GM21737 (cell line): ENCODE data around the gene CFAP298.

Source experiments
- ATAC-seq: cut with Tn5 transposase; IDR thresholded peaks from one replicate; pipeline ENCODE4 v1.9.1; 2021; ENCODE audit warnings: mild to moderate bottlenecking, moderate library complexity; ENCODE audit not compliant: unreplicated experiment

CFAP298 gene

DNA sequence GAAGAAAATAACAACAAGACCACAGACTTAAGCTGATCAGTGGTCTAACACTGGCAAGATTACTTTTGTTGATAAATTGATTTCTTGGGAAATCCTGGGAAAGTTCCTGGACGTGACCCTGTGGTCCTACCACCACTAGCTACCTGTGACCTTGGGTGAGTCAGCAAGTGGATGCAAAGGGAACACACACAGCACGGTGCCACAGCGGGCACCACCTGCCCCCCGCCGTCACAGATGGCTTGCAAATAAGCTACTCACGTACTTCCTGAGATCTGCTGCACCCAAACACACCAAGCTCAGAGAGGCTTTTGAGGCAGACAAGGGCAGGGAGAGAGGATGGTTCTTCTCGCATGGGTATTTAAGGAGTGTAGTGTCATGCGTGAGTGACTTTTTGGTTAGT is 12.7 kb downstream of the CFAP298 start:
- ATAC-seq: no peak

DNA sequence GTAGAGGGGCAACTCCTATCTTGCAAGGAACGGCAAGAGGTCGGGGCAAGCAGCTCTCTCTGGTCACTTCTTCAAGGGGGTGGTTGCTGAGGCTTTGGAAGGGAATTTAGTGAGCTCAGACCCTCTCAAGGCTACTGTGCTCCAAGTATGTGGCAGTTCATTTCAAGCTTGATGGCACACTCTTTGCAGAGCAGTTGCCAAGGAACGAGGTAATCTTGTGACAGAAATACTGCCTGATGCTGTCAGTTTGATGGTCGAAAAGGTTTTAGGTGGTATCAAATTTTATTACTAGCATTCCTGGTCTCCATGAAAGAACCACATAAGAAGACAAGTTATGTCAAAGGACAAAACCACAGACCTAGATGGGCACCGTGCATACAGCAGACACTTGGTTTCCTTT is 13.1 kb downstream of the CFAP298 start:
- no peak for ATAC-seq

DNA sequence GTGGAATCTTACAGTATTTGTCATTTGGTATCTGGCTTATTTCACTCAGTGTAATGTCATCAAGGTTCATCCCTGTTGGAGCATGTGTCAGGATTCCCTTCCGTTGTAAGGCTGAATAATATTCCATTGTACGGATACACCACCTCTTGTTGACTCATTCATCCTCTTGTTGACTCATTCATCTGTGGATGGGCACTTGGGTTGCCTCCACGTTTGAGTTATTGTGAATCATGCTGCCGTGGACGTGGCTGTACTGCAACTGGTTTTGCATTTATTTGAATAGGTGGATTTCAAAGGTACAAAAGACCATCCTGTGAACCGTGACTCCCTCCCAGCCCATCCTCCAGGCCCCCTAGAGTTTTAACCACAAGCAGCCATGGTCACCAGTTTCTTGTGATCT is 15.0 kb downstream of the CFAP298 start:
- ATAC-seq: no peak

DNA sequence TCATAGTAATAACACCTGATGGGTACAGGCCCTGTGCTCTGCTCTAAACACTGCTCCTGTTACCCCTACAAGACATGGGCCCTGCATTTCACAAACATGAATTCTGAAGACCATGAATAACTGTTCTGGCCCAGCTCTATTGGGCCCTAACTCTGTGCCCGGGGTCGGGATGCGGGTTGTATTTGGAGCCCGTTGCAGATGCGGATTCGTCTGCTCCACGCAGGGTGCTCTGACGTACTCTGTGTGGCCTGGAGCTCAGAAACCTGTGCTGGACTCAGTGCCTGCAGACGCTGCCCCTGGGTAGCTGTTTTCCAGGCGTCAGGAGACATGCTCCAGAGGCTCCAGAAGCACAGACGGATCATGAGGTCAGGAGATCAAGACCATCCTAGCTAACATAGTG is 16.7 kb downstream of the CFAP298 start:
- ATAC-seq: no peak

DNA sequence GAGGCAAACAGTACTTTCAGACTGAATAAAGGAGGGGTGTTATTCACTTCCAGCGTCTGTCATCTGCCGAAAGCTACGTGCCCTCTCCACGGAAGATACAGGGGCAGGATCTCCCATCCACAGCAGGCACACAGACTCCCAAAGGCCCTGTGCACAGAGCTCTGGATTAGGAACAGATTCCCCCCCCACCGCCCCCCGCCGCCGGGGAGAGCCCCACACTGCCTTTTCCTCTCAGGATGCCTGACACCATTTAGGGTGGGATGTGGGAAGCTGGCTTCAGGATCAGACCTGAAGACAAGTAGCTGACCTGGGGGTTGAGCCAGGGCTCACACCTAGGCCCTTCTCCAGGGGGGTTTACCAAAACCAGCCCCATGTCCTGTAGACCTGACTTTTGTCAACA is 18.5 kb downstream of the CFAP298 start:
- no peak for ATAC-seq

DNA sequence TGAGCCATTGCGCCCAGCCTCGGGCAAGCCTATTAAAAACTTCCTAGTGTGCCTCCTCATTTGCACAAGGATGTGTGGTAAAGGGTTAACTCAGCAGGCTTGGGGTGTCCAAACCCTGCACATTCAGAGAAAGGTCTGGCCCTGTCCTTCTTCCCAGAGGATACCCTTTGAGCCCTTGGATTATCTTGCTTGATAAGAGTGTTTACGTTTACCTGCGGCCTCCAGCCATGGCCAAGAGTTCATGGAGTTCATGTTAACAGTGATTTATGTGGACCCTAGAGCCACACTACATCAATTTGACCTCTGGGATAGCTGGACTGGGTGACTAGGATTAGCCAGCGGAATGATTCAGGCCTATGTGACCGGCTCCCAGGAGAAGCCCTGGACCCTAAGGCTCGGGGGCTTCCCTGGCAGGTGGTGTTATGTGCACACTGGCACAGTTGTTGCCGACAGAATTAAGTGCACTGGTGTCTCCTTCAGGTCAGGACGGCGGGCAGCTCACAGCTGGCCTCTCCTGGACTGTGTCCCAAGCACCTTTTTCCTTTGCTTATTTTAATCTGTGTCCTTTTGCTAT is 19.2 kb downstream of the CFAP298 start:
- no peak for ATAC-seq

DNA sequence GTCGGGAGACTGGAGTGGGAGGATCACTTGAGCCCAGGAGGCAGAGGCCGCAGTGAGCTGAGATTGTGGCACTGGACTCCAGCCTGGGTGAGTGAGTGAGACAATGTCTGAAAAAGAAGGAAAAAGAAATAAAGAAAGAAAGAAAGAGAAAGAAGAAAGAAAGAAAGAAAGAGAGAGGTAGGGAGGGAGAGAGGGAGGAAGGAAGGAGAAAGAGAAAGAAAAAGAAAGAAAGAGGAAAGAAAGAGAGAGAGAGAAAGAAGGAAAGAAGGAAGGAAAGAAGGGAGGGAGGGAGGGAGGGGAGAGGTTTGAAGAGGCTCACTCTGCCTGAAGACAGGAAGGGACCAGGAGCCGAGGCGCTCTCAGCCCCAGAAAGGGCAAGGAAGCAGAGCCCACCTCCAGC is 22.0 kb downstream of the CFAP298 start:
- ATAC-seq: no peak

DNA sequence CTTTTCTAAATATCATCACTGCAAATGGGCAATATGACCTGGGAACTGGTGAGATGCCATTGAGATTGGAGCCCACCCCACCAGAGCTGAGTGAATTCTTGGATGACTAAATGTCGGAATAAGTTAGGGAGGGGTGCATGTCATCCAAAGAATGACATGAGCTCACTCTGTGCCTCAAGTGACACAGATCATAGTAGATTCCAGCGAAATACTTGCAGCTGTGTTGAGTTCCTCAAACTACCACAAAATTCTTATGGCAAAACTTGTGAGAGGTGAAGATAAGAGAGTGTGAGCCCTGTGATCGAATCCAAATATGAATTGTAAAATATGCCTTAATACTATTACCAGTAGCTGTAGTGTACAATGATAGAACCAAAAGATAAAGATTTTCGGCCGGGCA is 24.5 kb downstream of the CFAP298 start:
- ATAC-seq: no peak

DNA sequence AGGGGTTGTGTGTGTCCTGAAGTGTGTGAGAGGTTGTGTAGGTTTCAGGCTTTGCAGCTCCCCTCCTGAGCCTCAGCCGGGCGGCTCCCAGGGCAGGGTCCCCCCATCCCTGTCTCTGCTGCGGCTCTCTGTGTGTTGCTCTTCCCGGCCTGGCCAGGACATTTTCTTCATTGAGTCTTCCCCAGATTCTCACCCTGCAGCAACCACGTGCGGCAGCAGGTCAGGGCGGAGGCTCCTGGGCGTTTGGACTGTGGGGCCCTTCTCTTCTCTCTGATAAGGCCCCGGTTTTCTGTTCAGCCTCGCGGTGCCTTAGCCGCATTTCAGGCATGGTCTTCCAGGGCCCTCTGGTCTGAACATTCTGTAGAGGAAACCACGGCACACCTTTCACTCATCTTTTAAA is 25.1 kb downstream of the CFAP298 start:
- ATAC-seq: no peak

DNA sequence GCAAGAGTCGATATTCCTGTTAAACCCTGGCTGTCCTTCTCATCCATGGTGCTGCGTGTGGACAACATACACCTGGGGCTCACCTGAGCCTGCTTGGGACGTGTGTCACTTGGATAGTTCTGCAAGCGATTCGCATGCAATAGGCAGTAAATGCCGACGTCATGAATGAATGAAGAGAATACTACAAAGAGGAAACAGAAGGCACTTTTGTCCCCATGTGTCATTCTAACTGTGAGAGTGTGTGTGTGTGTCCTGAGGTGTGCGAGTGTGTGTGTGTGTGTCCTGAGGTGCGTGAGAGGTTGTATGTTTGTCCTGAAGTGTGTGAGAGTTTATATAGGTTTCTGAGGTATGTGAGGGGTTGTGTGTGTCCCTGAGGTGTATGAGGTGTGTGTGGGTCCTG is 26.2 kb downstream of the CFAP298 start:
- ATAC-seq: no peak

DNA sequence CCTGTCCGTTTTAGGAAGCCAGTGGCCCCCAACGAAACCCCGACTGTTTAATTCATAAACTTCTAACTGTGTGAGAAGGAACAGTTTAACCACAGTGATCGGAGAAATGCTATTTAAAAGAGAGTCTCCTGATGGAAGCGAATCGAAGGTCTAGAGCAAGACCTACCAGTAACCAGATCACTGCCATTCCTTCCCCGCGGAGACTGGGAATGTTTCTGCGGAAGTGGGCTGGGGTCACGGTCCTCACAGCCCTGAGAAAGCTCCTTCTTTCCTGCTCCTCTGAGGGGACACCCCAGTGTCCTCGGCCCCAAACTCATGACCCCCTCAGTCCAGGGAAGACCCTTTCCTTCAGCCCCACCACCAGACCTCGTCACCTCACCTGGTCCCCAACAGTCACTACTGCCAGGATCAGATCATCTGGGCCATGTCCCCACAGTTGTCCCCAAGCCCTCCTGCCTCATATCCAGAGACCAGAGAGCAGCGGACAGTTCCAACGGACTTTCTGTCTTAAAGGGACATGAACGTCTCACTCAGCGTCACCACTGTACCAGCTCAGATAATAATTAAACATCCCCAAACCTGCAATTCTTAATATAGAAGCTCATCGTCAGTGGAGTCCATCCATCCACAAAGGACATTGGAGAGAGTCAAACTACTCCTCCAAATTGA is 27.0 kb downstream of the CFAP298 start, which contains the start of gene TCP10L:
Gene TCP10L (minus strand): TSS at position 482 of the 669 bp plus-strand sequence. CDS start 1,219 bp downstream, outside the sequence.
- ATAC-seq: no peak

DNA sequence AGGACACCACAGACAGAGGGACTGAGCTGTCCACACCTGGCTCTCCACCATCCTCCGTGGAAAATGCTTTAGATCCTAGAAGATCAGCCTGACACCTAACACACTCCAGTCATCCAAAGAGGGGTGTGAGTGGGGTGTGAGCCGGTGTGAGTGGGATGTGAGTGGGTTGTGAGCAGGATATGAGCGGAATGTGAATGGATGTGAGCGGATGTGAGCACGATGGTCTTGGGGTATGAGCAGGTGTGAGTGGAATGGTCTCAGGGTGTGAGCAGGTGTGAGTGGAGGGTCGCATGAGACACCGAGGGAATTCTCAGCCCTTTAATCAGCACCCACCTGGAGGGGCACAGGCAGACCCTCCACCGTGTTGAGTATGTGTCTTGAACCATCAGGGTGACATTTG is 27.7 kb downstream of the CFAP298 start:
- no peak for ATAC-seq

DNA sequence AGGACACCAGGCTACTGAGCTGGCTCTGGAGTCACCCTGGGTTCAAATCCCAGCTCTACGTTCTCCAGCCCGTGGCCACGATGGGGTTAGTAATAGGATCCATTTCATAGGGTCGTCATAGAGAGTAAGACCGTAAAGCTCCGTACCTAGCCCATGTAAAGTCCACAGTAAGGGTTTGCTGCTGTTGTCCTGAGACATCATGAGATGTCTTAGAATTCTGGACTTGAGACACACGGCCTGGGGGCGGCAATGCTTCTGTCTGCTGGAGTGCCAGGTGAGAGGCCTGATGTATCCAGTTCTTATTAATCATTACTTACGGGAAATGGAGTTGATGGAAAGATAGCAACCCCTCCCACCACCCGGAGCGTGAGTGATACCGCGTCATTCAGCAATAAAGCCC is 30.4 kb downstream of the CFAP298 start:
- no peak for ATAC-seq

DNA sequence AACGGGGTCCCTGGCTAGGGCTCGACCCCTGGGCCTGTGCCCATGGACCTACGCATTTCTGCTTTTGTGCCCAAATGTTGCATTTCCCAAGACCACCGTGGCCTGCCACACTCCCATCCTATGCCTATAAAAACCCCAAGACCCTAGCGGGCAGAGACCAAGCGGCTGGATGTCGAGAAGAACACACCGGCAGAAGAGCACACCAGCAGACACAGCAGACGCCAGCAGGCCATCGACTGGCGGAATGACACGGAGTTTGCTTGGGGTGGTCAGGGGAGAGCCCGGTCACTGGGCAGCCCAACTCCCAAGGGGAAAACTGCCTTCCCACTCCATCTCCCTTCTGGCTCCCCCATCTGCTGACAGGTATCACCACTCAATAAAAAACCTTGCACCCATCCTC is 31.2 kb downstream of the CFAP298 start:
- ATAC-seq: no peak

DNA sequence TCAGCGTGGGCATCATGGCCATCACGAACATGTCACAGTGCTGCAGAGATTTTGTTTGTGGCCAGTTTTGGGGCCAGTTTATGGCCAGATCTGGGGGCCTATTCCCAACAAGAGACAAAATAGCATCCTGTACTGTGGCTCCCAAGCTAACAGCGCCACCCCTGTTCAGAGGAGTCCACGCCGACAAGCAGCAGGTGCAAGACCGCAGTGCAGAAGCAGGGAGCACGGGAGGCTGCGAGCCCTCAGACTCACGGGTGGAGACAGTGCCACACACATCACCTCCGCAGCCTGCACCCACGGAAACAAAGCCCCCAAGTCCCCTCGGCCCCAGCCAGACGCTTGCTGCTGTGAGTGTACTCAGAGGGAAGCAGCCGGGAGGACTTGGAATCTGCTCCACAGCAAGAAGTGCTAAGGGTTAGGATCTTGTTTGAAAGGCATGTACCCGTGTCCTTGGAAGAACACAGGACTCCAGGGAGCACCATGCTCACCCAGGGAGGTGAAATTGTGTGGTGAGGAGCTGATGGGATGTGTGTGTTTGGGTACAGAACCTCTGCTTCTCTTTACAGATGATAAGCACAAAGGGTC is 34.0 kb downstream of the CFAP298 start:
- ATAC-seq: no peak

DNA sequence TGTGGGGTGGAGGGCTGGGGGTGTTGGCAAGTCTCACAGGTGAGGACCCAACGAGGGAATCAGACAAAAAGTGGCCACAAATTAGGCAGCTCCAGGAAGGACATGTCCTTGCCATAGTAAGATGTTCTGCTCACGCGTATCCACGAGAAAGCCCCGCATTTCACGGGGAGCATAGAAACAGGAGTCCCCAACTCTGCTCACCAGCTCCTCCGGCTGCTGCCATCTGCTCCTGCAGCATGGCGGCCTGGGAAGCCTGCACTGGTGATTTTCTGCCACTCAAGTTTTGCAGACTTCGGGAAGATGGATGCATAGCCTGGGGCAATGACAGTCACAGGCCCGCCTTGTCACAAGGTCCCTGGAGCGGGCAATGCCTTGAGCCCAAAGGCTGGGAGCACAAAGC is 36.2 kb downstream of the CFAP298 start:
- no peak for ATAC-seq

DNA sequence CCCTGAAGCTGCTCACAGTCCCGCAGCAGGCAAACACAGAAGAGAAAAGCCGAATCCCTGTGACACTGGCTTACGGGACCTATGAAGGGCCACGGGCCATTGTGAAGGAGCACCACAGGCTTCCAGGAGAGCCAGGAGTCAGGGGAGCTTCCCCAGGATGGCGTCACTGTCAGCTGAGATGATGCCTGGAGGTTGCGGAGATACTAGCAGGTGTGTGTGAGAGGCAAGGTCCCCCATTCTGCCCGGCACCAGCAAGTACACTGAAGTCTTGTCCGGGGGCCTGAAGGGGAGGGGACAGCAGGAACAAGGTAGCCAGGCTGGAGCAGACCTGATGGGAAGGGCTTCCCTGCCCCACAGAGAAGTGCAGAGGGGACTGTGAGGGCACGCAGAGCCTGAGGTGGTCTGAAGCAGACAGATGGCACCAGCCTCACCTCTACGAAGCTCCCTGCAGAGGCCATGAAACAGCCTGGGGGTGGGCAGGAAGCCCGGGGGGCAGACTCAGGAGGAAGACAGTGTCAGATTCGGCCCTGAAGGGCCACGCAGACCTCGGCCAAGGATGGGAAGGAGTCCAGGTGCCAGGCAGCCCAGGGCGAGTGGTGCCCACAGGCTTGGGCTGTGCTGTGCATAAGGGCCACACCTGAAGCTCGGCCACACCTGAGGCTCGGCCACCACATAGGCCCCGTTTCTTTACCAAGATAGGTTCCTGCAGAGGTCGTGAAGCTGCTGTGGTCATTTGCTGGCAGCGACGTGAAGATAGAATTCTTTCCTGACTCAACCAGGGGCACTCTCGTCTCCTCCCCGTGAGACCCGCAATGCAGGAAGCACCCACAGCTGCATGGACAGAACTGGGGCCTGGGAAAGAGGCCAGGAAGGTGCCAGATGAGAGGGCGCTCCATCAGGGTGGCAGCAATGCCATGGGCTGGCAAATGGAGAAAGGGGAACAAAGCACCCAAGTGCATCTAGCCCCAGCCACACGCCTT is 36.9 kb downstream of the CFAP298 start:
- ATAC-seq: no peak

DNA sequence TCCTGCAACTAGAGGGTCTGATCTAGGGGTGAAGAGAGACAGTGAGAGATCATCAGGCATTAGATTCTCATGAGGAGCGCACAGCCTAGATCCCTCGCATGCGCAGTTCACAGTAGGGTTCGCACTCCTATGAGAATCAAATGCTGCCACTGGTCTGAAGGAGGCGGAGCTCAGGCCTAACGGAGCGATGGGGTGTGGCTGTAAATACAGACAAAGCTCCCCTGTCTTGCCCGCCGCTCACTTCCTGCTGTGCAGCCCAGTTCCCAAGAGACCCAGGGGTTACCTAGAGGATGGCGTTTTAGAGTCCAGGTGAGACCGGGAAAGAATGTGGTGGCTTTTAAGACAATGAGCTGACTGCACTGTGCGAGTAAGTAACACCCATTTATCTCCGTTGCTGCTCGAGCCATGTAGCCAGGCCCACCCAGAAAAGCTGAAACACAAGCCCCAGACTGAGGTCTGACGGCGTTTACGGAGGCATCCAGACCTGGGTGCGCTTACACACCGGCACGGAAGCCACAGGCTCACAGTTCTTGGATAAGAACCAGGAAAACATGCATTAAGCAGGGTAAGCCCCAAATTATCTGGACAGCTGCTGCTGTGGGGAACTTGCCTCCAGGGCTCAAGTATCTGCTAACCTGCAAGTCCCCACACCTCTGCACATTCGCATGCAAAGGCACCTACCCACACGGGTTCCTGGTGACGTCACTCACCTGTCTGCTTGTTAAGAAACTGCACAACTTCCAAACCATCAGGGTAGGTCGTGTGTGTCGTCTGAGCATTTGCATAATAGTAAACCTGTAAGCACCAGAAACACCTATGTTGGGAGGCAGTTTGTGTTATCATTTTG is 39.4 kb downstream of the CFAP298 start:
- no peak for ATAC-seq

DNA sequence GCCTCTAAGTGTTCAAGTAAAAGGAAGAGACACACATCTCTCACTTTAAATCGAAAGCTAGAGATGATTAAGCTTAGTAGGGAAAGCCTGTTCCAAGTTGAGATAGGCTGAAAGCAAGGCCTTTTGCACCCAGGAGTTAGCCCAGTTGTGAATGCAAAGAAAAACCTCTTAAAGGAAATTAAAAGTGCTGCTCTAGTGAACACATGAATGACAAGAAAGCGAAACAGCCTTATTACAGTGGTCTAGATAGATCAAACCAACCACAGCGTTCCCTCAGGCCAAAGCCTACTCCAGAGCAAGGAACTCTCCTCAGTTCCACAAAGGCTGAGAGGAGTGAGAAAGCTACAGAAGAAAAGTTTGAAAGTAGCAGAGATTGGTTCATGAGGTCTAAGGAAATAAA is 41.7 kb downstream of the CFAP298 start:
- no peak for ATAC-seq
